NCI-H2196 treated with DMSO at 0.1 percent for 48 hours (cell line): ENCODE data around the gene ARHGAP27.

ENCODE experiments used
- DNase-seq: peaks from one replicate; lab custom pipeline; 2025; ENCODE audit not compliant: unreplicated experiment; lab: John Stamatoyannopoulos, UW

ARHGAP27 gene

DNA sequence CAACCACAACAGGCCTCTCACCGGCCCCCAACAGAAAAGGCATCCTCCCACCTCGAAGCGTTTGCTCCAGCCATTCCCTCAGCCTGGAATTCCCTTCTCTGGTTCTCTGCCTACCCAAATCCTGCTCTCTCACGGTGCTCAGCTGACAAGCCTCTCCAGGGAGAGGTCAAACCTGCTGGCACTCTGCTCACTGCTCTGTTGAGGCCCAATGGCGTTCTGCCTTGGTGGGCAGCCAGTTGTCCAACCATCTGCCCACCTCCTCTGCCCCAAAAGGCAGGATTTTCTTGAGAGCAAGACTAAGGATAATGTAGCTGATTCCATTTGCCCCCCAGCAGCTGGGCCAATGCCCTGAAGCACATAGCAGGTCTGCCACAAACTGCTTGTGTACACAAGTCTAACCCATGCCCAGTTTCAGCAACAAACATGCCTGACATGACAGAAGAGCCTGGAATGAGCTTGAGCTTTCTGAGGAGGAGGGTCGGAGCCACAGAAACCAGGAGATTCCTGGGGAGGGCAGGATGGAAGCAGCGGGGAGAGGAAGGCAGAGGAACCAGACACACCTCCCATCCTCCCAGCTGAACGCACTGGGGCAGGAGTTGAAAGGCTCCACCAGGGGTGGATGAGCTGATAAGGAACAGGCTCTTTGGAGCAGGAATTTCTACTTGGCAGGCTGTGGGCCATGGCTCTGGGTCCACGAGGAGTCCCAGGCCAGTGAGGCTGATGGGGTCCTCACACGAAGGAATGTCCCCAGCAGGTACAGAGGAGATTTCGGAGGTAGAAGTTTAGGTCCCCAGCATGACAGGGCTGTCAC, 23.9 kb downstream of the ARHGAP27 start:
- no peak for DNase-seq

DNA sequence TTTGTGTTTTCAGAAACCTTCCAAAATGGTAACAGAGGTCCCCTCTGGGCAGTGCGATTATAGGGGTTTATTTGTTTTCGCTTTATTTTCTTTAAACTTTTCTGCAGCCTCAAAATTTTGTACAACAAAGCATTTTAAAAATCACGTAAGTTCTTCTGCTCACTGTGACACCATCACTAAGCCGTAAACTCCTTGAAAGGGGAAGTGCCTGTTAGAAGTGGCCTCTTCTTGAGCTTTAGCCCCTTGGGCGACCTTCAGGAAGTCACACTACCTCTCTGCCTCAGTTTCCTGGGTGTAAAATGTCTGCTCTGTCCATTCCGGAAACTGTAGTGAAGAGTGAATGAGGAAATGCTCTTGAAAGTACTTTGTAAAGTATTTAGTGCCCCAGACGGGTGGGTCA, 26.6 kb downstream of the ARHGAP27 start:
- no peak for DNase-seq

DNA sequence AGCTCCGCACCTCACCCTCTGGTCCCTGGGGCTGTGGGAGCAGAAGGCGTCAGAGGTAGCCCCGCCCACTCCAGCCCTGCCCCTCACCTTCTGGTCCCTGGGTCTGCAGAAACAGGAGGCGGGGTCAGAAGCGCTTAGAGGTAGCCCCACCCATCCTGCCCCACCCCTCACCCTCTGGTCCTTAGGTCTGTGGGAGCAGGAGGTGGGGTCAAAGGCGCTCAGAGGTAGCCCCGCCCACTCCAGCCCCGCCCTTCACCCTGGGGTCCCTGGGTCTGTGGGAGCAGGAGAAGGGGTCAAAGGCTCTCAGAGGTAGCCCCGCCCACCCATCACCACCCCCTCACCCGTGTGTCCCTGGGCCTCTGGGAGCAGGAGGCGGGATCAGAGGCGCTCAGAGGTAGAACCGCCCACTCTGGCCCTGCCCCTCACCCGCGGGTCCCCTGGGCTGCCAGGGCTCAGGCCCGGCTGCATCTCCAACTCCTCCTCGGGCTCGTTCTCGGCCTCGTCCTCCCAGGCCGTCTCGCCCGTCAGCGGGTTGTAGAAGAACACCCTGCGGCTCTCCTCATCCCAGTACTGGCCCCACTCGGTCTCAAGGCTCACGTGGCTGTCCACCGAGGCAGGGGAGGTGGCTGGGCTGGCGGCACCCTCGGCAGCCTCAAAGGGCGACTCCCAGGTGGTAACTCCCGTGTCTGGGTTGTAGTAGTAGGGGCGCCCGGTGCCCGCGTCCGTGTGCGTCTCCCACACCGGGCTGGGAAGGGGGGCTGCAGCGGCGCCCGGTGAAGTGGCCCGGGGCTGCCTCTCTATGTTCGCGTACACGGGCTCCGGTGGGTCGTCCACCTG, 27.2 kb downstream of the ARHGAP27 start:
- DNase-seq: no peak

DNA sequence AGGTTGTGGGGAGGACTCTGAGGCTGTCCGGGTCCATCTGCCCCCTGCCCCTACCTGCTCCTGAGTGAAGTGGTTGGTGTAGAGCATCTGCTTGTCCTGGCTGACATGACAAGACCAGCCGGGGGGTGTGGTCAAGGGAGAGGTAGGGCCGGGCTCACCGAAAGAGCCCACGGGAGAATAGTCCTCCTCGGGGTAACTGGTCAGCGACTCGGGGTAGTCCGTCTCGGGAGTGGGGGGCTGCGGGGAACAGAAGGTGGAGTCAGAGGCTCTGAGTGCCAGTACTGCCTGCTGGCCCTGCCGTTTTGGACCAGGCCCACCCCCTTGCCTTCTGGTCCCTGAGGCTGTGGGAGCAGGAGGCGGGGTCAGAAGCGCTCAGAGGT, 27.8 kb downstream of the ARHGAP27 start:
- DNase-seq: no peak

DNA sequence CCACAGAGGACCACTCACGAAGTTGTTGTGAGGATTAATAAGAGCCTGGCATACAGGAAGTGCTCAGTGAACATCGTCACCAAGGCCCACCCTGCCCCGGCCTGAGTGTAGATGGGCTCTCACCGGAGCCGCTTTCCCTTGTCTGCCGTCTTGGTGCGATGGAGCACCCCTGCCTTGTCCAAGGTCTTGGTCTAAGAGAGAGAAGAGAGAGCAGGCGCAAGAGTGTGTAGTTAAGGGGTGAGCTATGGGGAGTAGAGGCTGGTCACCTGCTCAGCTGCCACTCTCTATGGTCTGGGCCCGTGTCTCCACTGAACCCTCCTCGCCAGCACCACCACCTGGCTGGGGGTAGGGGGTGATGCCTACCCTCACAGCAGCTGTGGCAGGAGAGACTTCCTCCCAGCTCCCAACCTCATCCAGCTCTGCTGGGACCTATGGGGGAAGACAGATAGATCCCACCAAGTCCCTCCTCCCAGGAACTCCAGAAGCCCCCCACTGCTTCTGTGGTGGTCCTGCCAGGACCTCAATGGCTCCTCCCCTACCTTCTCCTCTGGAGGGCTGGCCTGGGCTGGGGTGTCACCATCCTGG, 28.7 kb downstream of the ARHGAP27 start:
- DNase-seq: no peak

DNA sequence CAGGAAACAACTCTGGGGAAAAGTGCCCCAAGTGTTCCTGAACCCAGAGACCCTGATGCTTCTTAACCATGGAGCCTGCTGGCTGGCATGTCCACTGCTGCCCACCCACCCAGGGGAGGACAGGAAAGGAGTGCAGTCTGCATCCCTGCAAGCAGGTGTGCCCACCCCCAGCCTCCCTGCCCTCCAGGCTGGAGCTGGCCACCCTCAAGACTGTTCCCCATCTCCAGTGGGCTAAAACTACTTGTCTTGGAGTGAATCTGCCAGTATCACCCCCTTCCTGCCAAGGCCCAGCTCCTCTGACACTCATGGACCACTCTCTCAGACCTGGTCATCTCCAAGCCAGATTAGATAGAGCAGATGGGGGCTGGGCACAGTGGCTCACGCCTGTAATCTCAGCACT, 29.8 kb downstream of the ARHGAP27 start:
- DNase-seq: no peak

DNA sequence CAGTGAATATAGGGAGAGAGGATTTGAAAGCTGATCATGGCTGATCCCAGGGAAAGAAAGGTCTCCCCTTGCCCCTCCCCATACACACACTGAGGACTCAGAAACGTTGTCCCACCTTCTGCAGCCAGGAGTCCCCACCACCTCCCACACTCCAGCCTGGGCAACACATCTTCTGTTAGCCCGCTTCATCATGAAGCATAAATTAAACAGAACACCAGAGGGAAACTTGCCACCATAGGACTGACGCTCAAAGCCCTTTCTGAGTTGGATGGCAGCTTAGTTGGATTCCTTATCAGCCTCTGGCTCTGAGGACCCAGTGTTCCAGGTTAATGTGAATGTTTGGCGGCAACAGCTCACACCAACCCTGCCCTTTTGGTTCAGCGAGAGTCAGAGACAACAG, 33.9 kb downstream of the ARHGAP27 start:
- DNase-seq: no peak

DNA sequence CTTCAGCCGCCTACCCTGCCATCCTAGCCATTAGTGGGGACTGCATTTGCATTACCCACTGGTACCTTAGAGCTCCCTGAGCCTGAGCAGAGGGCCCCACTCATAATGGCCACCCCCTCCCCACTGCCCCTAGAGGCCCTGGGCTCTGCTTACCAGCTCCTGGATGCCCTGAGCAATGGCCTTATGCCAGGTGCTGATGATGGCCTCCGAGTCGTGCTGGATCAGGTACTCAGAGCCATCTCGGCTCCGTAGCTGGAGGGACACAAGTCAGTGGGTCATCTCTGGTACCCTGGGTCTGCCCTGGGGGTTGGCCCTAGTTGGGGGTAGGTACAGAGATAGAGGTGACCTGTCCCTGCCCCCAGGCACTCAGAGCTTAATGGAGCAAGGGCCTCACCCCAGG, 34.9 kb downstream of the ARHGAP27 start:
- no peak for DNase-seq

DNA sequence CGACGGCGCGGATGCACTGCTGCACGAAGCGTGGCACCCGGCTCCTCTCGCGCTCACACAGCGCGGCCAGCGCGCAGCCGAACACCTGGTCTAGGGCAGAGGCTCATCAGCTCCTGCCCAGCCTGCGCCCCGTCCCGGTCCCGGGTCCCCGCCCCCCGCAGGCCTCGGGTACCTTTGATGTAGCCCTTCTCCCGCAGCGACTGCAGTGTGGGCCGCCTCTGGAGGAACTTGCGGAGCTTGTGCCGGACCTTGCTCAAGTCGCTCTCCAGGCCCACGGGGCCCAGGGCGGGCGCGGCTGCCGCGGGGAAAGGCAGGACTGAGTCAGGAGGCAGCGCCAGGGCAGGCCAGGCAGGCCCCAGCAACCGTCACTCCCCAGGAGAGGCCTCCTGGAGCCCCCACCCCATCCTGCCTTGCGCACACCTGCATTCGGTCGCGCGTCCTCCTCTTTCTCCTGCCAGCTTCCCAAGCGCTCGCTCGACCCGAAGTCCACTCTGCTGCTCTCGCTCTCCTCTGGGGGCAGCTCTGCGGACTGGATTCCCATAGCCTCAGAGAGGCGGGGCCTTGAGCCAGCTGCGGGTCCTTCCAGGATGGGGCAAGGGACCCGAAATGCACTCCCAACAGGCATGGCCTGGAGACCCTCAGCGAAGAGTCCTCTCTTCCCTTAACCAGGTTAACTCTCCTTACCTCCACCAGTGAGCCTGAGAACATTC, 36.0 kb downstream of the ARHGAP27 start:
- DNase-seq: no peak

DNA sequence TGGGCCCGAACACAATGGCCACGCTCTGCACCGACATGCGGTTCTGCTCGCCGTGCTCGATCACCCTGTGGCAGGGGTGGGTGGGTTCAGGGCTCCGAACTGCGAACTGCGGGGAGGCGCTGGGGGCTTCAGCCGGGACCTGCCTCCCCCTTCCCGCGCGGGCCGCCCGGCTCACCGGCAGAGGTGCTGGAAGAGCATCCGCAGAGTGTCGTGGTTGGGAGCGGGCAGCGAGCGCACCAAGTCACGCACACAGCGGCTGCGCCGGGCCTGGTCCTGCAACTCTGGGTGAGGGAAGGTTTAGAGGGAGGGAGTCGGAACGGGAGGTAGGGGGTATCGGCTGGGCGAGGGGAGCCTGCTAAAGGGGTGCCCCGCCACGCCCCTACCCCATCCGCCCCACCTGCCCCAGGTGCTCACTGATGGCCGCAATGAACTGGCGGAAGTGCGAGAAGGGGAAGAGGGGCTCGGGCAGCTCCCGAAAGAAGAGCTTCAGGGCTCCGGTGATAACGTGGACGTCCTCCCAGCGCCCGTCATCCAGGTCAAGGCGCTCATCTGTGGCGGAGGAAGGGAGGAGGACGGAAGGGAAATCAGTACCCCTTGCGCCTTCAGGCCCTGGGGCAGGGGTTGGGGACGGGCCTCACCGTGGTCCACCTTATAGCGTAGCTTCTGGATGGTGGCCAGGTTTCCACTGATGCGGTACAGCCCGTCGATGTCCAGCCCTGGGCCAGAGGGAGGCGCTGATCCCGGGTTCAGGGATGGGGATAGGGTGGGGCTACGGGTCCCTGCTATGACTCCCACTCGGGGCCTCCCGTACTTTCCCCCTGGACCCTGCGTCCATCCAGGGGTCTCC, 36.9 kb downstream of the ARHGAP27 start:
- DNase-seq: no peak

DNA sequence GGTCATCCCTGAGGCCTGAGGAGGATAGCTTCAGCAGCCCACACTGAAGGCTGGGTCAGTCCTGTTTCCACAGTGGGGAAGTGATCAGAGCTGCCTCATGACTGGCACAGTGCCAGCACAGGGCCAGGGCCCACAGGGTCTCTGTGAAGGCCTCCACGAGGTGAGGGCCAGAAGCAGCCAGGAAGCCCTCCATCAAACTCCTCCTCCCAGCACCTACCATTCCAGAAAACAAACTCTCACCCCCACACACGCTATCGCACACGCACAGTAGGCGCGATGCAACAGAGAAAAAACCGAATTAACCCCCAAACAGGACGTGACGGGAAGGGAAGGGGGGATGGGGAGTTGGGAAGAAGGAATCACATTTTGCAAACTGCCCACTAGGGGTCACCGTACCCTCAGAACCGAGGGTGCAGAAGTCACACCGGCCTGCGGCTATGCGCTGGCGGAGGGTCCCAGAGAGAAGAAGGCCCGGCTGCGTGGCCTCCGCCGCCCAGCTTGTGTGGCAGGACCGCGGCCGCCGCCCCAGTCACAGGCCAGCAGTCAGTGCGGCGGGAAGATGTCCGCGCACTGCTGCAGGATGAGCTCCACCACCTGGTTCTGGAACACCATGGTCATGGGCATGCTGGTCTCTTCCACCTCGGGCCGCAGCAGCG, 37.6 kb downstream of the ARHGAP27 start:
- DNase-seq: peak; percentile 28

DNA sequence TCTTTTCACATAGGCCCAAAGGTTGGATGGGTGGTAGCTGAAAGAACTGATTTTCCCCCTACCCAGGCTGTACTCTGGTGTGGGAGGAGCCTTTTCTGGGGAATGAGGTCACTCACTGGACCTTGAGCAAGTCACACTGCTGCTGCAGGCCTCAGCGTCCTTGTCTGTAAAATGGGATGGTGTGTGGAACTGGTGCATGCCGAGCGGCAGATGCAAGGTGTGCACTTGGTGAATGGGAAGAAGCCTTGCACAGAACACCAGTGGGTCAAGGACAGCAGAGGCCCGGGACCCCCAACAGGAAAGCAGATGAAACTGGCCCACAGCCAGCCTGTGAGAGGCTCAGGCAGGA, 38.1 kb downstream of the ARHGAP27 start:
- no peak for DNase-seq

DNA sequence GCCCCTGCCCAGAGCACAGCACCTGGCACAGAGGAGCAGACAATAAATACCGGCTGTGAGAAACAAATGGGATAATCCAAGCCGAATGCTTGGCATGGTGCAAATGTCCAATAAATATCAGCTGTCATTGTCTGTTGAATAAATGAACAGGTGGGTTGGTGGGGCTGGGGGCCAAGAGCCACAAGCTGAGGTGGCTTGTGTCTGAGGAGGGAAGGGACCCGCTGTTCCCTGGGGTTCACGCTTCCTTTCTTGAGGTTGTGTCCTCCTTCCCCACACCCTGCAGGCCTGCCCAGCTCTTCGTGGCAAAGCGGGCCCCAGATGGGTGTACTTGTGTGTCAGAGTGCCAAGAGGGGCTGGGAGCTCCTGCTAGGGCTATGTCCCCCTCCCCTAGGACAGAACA, 38.6 kb downstream of the ARHGAP27 start:
- no peak for DNase-seq

DNA sequence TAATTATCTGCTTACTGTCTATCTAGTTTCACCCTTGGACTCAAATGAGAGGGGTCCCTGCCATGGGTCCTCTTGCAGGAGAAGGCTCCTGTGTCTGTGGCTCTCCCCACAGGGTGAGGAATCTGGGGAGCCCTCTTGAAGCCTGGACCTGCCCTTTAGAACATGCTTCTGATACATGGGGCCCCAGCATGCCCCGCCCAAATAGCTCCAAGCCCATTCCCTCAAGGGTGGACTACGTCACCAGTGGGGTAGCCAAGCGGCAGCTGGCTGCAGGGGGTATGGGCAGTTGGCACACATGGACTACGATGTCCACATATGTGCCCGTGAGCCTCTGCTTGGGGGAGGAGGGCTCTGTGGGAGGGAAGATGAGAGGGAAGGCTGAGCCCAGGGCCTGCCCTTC, 39.3 kb downstream of the ARHGAP27 start:
- no peak for DNase-seq

DNA sequence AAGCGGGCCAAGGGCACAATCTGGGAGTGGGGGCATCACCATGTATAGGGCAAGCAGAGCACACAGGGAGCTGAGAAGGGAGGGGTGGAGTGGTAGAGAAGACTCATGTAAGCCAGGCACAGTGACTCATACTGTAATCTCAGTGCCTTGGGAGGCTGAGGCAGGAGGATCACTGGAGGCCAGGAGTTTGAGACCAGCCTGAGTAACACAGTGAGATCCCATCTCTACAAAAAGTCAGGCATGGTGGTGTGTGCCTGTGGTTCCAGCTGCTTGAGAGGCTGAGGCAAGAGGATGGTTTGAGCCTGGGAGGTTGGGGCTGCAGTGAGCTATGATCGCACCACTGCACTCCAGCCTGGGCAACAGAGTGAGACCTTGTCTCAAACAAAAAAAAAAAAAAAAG, 40.8 kb downstream of the ARHGAP27 start:
- no peak for DNase-seq

DNA sequence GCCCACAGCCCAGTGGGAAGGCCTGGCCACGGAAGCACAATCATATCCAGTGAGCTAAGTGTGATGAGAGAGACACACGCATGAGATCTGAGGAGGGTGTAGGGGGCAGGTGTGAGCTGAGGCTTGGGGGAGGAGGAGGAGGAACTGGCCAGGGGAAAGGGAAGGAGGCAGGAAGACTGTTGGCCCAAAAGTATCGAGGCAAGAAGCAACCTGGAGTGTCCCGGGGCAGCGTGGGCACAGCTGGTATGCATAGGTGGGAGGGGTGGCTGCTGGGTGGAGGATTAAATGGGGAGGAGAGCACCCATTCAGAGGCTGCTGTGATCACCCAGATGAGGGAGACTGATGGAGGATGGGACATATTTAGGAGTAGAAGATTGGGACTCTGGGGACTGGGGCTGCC, 41.4 kb downstream of the ARHGAP27 start:
- DNase-seq: no peak

DNA sequence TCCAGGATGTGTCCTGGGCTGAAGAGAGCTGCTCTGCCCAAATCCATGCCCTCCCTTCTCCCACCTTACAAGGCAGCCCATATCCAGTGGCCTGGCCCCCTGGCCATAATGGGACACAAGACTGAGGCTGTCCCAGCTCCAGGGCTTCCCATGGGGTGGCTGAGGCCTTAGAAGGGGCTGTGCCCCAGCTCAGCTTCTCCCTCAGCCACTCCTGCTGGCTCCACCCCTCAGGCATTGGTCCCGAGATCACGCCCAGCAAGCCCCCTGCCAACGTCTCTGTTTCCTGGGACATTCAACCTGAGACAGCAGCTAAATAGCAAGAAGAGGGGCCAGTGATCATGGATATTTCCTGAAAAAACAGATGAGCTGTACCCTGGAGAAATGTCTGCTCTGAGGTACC, 43.3 kb downstream of the ARHGAP27 start:
- DNase-seq: no peak

DNA sequence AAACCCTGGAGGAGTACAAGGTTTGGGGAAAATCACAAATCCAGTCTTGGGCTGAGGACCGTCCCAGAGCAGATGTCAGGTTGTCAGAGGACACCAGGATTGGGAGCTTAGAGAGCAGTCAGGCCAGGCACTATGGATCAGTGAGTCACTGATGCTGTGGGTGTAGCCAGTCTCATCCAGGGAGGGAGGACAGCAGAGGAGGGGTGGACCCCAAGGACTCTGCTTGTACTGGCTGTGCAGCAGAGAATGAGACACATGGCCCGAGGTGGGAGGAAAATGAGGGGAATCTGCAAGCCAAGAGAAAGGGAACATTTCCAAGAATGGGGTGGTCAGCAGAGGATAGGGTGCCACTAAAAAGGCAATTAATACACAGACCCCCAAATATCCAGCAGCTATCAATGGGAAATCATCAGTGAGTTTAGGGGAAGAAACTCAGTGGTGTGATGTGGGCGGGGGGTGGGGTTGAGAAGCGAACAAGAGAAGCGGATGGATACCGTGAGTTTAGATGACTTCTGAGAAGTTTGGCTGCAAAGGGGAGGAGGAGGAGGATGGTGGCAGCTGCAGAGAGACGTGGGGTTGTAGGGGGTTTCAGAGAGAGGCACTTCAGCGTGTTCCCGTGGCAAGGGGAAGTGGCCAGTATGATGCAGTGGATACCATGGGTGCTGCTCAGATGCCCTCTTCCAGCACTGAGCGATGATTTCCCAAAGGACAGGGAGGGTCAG, 43.9 kb downstream of the ARHGAP27 start:
- no peak for DNase-seq

DNA sequence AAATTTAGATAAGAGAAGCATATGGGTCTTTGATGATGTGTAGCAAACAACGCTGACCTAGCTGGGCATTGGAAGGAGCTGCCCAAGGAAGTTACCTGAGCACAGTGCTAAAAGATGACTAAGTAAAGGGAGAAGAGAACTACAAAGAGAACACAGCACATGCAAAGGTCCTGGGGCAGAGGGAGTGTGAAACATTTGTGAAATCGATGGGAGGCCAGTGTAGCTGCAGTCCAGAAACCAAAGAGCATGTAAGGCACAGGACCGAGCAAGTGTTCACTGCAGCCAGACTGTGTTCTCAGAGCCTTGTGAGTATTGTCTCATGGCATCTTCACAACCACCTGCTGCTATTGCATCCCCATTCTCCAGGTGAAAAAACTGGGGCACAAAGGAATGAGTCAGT, 44.9 kb downstream of the ARHGAP27 start:
- no peak for DNase-seq

DNA sequence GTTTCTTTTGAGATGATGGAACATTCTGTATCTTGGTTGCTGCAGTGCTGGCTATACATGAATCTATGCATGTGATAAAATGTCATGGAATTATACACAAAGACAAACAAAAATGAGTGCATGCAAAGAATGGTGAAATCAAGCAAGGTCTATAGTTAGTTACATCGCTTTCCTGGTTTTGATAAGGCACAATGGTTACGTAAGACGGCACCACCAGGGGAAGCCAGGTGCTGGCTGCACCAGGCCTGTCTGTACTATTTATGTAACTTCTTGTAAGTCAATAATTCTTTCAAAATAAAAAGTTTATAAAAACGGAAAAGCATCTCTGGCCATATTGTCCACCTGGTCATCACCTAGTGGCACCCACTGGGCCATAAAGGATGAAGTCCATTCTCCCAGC, 46.5 kb downstream of the ARHGAP27 start:
- no peak for DNase-seq
